ENCODE measurements around the gene BORCS6. TPM values are rescaled to one million over a fixed set of nuclear protein-coding genes. Genes with fewer than 3 reads are reported as not detected.

Gene BORCS6
- total RNA-seq, 1 experiment from 2014 or later, result 9.3 TPM

GRCh38 chr17:8141741-8142140 lies 48.2 kb downstream of the BORCS6 start:
- no peaks in the 10 kb centered on the region for H3K27me3 ChIP-seq (ENCODE audit: control insufficient read depth, insufficient read depth, low read length)
- ATAC-seq, result no peak
- no peak for TF ChIP-seq TCF7L2 (IDR thresholded peaks at IDR 0.05; ENCODE audit: low read depth, low read length)
- no peak for TF ChIP-seq POLR2AphosphoS5 (IDR thresholded peaks at IDR 0.05; ENCODE audit: low read depth, low read length)
- TF ChIP-seq SIN3A (IDR thresholded peaks at IDR 0.05; ENCODE audit: borderline replicate concordance, insufficient read depth, low read depth, low read length), result no peak
- no peak for TF ChIP-seq REST (IDR thresholded peaks at IDR 0.05; ENCODE audit: insufficient read depth in 1 of 2, low read depth in 2 of 2, low read length in 1 of 2)
- TF ChIP-seq CTCF (IDR thresholded peaks at IDR 0.05), result no peak
- no peak for DNase-seq (ENCODE audit: low read depth, low spot score)
- H3K27ac ChIP-seq (ENCODE audit: low read length), result no peak overlapping the region
- ChIA-PET CTCF (no interaction called here), POLR2A (interaction anchor here (0.6 kb wide), 1 partner anchor 527 kb away, joined by 3 read pairs; the partner anchor contains the start of gene FXR2)
- in situ Hi-C loops (cut with HindIII; ENCODE audit: low pct_unique_long_range_greater_than_20kb, low sequenced_read_pairs) (no loop called here), intact Hi-C loops (cut with micrococcal nuclease; ENCODE audit: unreplicated experiment) (no loop called here)
- no peaks in the 10 kb centered on the region for H3K4me1 ChIP-seq (ENCODE audit: control insufficient read depth, insufficient read depth, low read length)
- H3K36me3 ChIP-seq (ENCODE audit: control insufficient read depth, insufficient read depth, low read length), result no peaks in the 10 kb centered on the region; the same call in 1 of the 2 replicates
- no peak overlapping the region for H3K4me3 ChIP-seq (ENCODE audit: low read depth in 2 of 2, low read length in 2 of 2)
- H3K9me3 ChIP-seq (ENCODE audit: control insufficient read depth, insufficient read depth, low read depth, low read length), result no peaks in the 10 kb centered on the region
- no TSS peak for BruUV-seq (replicated peaks)

GRCh38 chr17:8141045-8141444 lies 48.9 kb downstream of the BORCS6 start:
- H3K4me3 ChIP-seq (ENCODE audit: low read depth in 2 of 2, low read length in 2 of 2), result no peak overlapping the region
- H3K36me3 ChIP-seq (ENCODE audit: control insufficient read depth, insufficient read depth, low read length), result no peaks in the 10 kb centered on the region
- no peaks in the 10 kb centered on the region for H3K27me3 ChIP-seq (ENCODE audit: control insufficient read depth, insufficient read depth, low read length)
- in situ Hi-C loops (cut with HindIII; ENCODE audit: low pct_unique_long_range_greater_than_20kb, low sequenced_read_pairs) (no loop called here), intact Hi-C loops (cut with micrococcal nuclease; ENCODE audit: unreplicated experiment) (no loop called here)
- no TSS peak for BruUV-seq (replicated peaks)
- ChIA-PET POLR2A (interaction anchor here (0.6 kb wide), 2 partner anchors 163 to 526 kb away, joined by 3 to 4 read pairs; partner anchors contain the start of gene FXR2), CTCF (no interaction called here)
- ATAC-seq (no peak), DNase-seq (ENCODE audit: low read depth, low spot score) (no peak)
- no peaks in the 10 kb centered on the region for H3K4me1 ChIP-seq (ENCODE audit: control insufficient read depth, insufficient read depth, low read length)
- no peaks in the 10 kb centered on the region for H3K9me3 ChIP-seq (ENCODE audit: control insufficient read depth, insufficient read depth, low read depth, low read length)
- TF ChIP-seq SIN3A (IDR thresholded peaks at IDR 0.05; ENCODE audit: borderline replicate concordance, insufficient read depth, low read depth, low read length) (no peak), REST (IDR thresholded peaks at IDR 0.05; ENCODE audit: insufficient read depth in 1 of 2, low read depth in 2 of 2, low read length in 1 of 2) (no peak)
- H3K27ac ChIP-seq (ENCODE audit: low read length), result no peak overlapping the region

All from Panc1 (cell line).